Measurements from ENCODE around the gene L3MBTL4.
A peak's percentile ranks its signal among the peaks of the same experiment; 100 is the strongest.
"Not testable (repeated sequence)": the region's sequence is repeated elsewhere in the genome, so short reads cannot be mapped to it uniquely, and the experiment has no call there.

L3MBTL4 gene

GRCh38 chr18:6057604-6058003 is 357.1 kb downstream of the L3MBTL4 start:
- no peak for DNase-seq (ENCODE audit: low read depth)
- no peak for TF ChIP-seq CTCF (IDR thresholded peaks at IDR 0.05; ENCODE audit: low read depth, low read length, missing control alignments)
- H3K4me3 ChIP-seq (ENCODE audit: low read depth, low read length) = no peak overlapping the region

DNA sequence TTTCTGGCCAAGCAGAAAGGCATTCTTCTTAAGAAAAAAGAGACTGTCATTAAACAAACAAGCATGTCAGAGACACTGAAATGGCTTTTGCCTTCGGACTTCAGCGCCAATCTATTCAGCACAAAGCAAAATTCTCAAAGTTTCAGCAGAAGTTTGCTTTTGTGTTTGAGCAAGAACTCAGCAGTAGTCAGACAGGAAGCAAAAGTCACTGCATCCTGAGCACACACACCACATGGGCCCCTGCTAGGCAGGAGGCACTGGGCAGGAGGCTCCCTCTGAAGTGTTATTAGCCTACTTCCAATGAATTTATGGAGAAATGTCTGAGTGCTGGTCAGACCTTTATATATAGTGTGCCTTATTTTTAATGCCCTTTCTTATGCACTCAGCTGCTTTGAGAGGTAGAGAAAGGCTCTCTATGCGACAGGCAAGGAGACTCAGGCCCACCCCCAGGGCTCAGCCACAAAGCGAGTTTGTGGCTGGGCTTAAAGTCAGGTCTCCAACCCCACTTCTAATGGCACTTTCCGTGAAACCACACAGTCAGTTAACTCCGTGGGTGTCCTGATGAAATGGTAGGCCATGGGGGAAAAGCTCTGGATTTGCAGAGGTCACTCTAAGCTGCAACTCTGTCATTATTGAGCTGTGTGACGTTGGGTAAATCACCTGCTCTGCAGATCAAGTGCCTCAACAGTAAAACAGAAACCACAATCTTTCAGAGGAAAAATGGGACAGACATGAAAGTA is 358.4 kb downstream of the L3MBTL4 start:
- no peak overlapping the region for H3K4me3 ChIP-seq (ENCODE audit: low read depth, low read length)
- no peak for DNase-seq (ENCODE audit: low read depth)
- TF ChIP-seq CTCF (IDR thresholded peaks at IDR 0.05; ENCODE audit: low read depth, low read length, missing control alignments) = no peak

DNA sequence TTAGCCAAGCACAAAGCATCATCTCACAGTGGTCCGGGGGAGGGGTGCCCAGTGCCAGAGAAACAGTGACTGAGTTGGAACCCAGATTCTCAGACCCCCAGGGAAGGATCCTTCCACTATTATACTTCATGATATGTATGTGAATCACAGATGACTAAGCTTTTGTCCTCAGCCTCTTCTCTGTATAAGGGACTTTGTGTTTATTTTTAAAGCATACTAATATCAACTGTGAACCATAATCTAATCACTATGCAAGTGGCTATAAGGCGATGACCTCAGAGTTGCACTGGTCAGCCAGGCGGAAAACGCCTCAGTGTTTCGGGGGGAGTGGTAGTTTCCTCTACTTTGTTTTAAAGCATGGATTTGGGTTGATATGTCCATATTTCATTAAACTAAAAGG is 359.0 kb downstream of the L3MBTL4 start:
- no peak for TF ChIP-seq CTCF (IDR thresholded peaks at IDR 0.05; ENCODE audit: low read depth, low read length, missing control alignments)
- DNase-seq (ENCODE audit: low read depth) = no peak
- no peak overlapping the region for H3K4me3 ChIP-seq (ENCODE audit: low read depth, low read length)

GRCh38 chr18:6054256-6054842 is 360.4 kb downstream of the L3MBTL4 start:
- no peak overlapping the region for H3K4me3 ChIP-seq (ENCODE audit: low read depth, low read length)
- DNase-seq (ENCODE audit: low read depth) = no peak
- TF ChIP-seq CTCF (IDR thresholded peaks at IDR 0.05; ENCODE audit: low read depth, low read length, missing control alignments) = no peak

DNA sequence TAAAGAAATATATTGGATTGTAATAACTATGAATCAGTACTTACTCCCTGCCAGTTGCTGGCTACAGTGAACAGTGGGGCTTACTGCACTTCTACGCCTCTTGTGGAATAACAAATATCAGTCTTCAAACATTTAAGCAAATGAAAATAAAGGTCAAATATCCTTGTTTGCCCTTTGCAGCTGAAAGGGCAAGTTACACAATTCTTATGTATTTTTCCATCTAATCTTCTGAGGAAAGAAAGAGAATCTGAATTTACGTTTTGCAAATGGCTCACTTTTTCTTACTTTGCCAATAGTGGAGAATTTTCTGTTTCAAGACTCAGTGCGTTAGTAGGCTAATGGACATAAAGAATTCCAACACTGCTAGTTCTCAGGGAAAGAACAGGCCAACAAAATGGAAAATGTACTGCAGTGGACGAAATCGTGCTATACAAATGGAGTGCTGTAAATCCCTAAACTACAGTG is 362.2 kb downstream of the L3MBTL4 start:
- TF ChIP-seq CTCF (IDR thresholded peaks at IDR 0.05; ENCODE audit: low read depth, low read length, missing control alignments) = no peak
- DNase-seq (ENCODE audit: low read depth) = no peak
- H3K4me3 ChIP-seq (ENCODE audit: low read depth, low read length) = no peak overlapping the region

GRCh38 chr18:6047596-6047995 is 367.1 kb downstream of the L3MBTL4 start:
- DNase-seq (ENCODE audit: low read depth); H3K4me3 ChIP-seq (ENCODE audit: low read depth, low read length): not testable (repeated sequence)

DNA sequence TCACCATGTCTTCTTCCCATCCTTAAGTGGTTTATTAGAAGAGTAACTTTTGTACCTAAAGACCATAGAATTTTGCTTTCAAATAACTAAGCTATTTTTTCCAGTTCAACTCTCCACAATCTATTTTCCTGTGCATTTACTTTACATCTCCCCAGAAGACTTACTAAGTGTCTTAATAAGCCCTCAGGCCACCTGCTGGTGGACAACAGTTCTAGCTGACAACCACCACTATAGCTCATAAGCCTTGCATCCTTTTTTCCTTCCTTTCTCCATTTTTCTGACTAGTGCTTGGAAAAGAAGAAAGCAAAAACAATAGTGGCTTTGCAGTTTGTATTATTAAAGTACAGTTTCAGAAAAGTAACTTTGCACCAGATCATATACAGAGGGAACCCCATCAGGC is 369.9 kb downstream of the L3MBTL4 start:
- no peak for DNase-seq (ENCODE audit: low read depth)
- TF ChIP-seq CTCF (IDR thresholded peaks at IDR 0.05; ENCODE audit: low read depth, low read length, missing control alignments) = peak; percentile 28
- no peak overlapping the region for H3K4me3 ChIP-seq (ENCODE audit: low read depth, low read length)

All from GM12864 (cell line).